WTC11 (cell line): ENCODE results near the gene MYO1F.

Experiments used
- ATF3 ChIP-seq: sonication (generic); formaldehyde crosslinking; conservative IDR thresholded peaks from 2 replicates; pipeline ENCODE4 v1.8.1; 2022; ENCODE audit warnings: mild to moderate bottlenecking, missing genetic modification reagents
- CTCF ChIP-seq: fragments of 200-600 bp; IDR thresholded peaks from 2 replicates; pipeline ENCODE4 v1.8.0; 2022; ENCODE audit warnings: antibody characterized with exemption
- JUN ChIP-seq: sonication (generic); formaldehyde crosslinking; IDR thresholded peaks from 2 replicates; pipeline ENCODE4 v1.8.0; 2023; ENCODE audit warnings: mild to moderate bottlenecking, missing genetic modification reagents
- NFE2L1 ChIP-seq: sonication (generic); formaldehyde crosslinking; IDR thresholded peaks from 2 replicates; pipeline ENCODE4 v1.8.1; 2023; ENCODE audit warnings: missing genetic modification reagents
- NR1H2 ChIP-seq: sonication (generic); formaldehyde crosslinking; IDR thresholded peaks from 2 replicates; pipeline ENCODE4 v1.9.0; 2021; ENCODE audit warnings: mild to moderate bottlenecking, moderate library complexity, missing genetic modification reagents
- RELA ChIP-seq: sonication (generic); formaldehyde crosslinking; IDR thresholded peaks from 2 replicates; pipeline ENCODE4 v1.8.1; 2022; ENCODE audit warnings: missing genetic modification reagents, mild to moderate bottlenecking, borderline replicate concordance
- SMAD4 ChIP-seq: sonication (generic); formaldehyde crosslinking; IDR thresholded peaks from 2 replicates; pipeline ENCODE4 v1.8.0; 2022; ENCODE audit warnings: mild to moderate bottlenecking, missing genetic modification reagents

- TF ChIP-seq RELA (CRISPR knock-in tag) (no peak), NFE2L1 (CRISPR knock-in tag) (no peak), CTCF (no peak), NR1H2 (no peak), JUN (CRISPR knock-in tag) (no peak), ATF3 (no peak), SMAD4 (CRISPR knock-in tag) (no peak)
These were observed 49.6 kb upstream of the MYO1F start for GRCh38 chr19:8626842-8627241.
